Suprapubic skin (tissue), 3 donors: ENCODE results near the gene SOX9.

Experiments
- CTCF ChIP-seq, 2 donors: fragments of 200-600 bp in 1 of 2; fragments of 450-650 bp in 1 of 2; sonication (generic) in 1 of 2; IDR thresholded peaks; one replicate each; pipeline ENCODE4 v1.5.1; 2016 to 2019; ENCODE audit warnings: antibody characterized with exemption in 2 of 2, mild to moderate bottlenecking in 1 of 2, moderate library complexity in 1 of 2
- EP300 ChIP-seq: sonication (generic); formaldehyde crosslinking; IDR thresholded peaks from one replicate; pipeline ENCODE4 v1.6.1; 2017; ENCODE audit warnings: antibody characterized with exemption
- POLR2A ChIP-seq, 2 donors: fragments of 450-650 bp; IDR thresholded peaks; one replicate each; pipeline ENCODE4 v1.6.1; 2017; ENCODE audit warnings: antibody characterized with exemption in 2 of 2, mild to moderate bottlenecking in 2 of 2, moderate library complexity in 2 of 2

- TF ChIP-seq EP300 (no peak), CTCF (IDR thresholded peaks at IDR 0.05) (no peak), POLR2A (IDR thresholded peaks at IDR 0.05) (no peak)
Measured at GRCh38 chr17:72126575-72127486, 6.0 kb downstream of the SOX9 start.
